WTC11 (cell line): ENCODE data around the gene FCER1A. TPM values are rescaled to one million over a fixed set of nuclear protein-coding genes. Genes with fewer than 3 reads are reported as not detected.

ENCODE experiments used
- ATAC-seq: fragments of 200-7000 bp; cut with Tn5 transposase; 2 replicates; pipeline ENCODE4 v1.10.0; 2021; ENCODE audit warnings: mild to moderate bottlenecking, moderate library complexity
- CTCF ChIA-PET: fragments of 300-600 bp; sonication (Branson Sonifier 250); formaldehyde crosslinking; loops from one replicate; lab custom pipeline; 2021; ENCODE audit warnings: antibody characterized with exemption; lab: Charles Lee
- POLR2A ChIA-PET: fragments of 350-600 bp; sonication (Branson Sonifier 250); formaldehyde crosslinking; loops from one replicate; lab custom pipeline; 2021; ENCODE audit warnings: antibody characterized with exemption; lab: Charles Lee
- DNase-seq: peaks from one replicate; pipeline ENCODE4 v3.0.0; 2021; ENCODE audit warnings: low spot score
- H3K27ac Mint-ChIP-seq: 2 replicates; pipeline ENCODE4 v1.8.0; 2021; ENCODE audit warnings: mixed read lengths
- H3K27me3 Mint-ChIP-seq: 2 replicates; pipeline ENCODE4 v1.8.0; 2021; ENCODE audit warnings: low read depth, mild to moderate bottlenecking, moderate library complexity, mixed read lengths
- H3K36me3 Mint-ChIP-seq: 2 replicates; pipeline ENCODE4 v1.8.0; 2021; ENCODE audit warnings: mixed read lengths
- H3K4me1 Mint-ChIP-seq: 2 replicates; pipeline ENCODE4 v1.8.0; 2022; ENCODE audit warnings: mixed read lengths
- H3K4me3 Mint-ChIP-seq: 2 replicates; pipeline ENCODE4 v1.8.0; 2021; ENCODE audit warnings: mild to moderate bottlenecking, moderate library complexity, mixed read lengths
- H3K9me3 Mint-ChIP-seq: 2 replicates; pipeline ENCODE4 v1.8.0; 2021; ENCODE audit warnings: mixed read lengths
- CBFB ChIP-seq: sonication (generic); formaldehyde crosslinking; IDR thresholded peaks from 2 replicates; pipeline ENCODE4 v1.8.1; 2022; ENCODE audit warnings: mild to moderate bottlenecking, low read depth, missing genetic modification reagents
- CDX4 ChIP-seq: fragments of 250-450 bp; sonication (Bioruptor Pico); IDR thresholded peaks from 2 replicates; pipeline ENCODE4 v1.9.0; 2021; ENCODE audit warnings: moderate library complexity, mild to moderate bottlenecking, inconsistent platforms, borderline replicate concordance
- E2F4 ChIP-seq: sonication (generic); formaldehyde crosslinking; IDR thresholded peaks from 2 replicates; pipeline ENCODE4 v1.8.1; 2022; ENCODE audit warnings: low read depth, mild to moderate bottlenecking, moderate library complexity, missing genetic modification reagents, borderline replicate concordance
- ELF4 ChIP-seq: sonication (generic); formaldehyde crosslinking; IDR thresholded peaks from 2 replicates; pipeline ENCODE4 v1.8.1; 2022; ENCODE audit warnings: low read depth, mild to moderate bottlenecking, moderate library complexity, missing genetic modification reagents
- ESRRA ChIP-seq: sonication (generic); formaldehyde crosslinking; IDR thresholded peaks from 2 replicates; pipeline ENCODE4 v1.8.1; 2022; ENCODE audit warnings: mild to moderate bottlenecking, missing genetic modification reagents, borderline replicate concordance
- ETV6 ChIP-seq: sonication (generic); formaldehyde crosslinking; IDR thresholded peaks from 2 replicates; pipeline ENCODE4 v1.8.1; 2022; ENCODE audit warnings: mild to moderate bottlenecking, missing genetic modification reagents
- FOXP4 ChIP-seq: sonication (generic); formaldehyde crosslinking; IDR thresholded peaks from 2 replicates; pipeline ENCODE4 v1.8.0; 2022; ENCODE audit warnings: mild to moderate bottlenecking, missing genetic modification reagents
- GRHL2 ChIP-seq: fragments of 250-450 bp; sonication (Bioruptor Pico); IDR thresholded peaks from 2 replicates; pipeline ENCODE4 v1.8.0; 2022; ENCODE audit warnings: mild to moderate bottlenecking, moderate library complexity; ENCODE audit not compliant: insufficient replicate concordance, severe bottlenecking
- HMGA2 ChIP-seq: fragments of 250-450 bp; sonication (Bioruptor Pico); IDR thresholded peaks from 2 replicates; pipeline ENCODE4 v1.4.0; 2021; ENCODE audit warnings: mild to moderate bottlenecking, moderate library complexity
- JUN ChIP-seq: sonication (generic); formaldehyde crosslinking; IDR thresholded peaks from 2 replicates; pipeline ENCODE4 v1.8.0; 2023; ENCODE audit warnings: mild to moderate bottlenecking, missing genetic modification reagents
- KAT7 ChIP-seq: sonication (generic); formaldehyde crosslinking; IDR thresholded peaks from 2 replicates; pipeline ENCODE4 v1.8.1; 2023; ENCODE audit warnings: missing genetic modification reagents, mild to moderate bottlenecking, borderline replicate concordance
- MXD4 ChIP-seq: fragments of 250-450 bp; sonication (Bioruptor Pico); IDR thresholded peaks from 2 replicates; pipeline ENCODE4 v1.8.0; 2021; ENCODE audit warnings: mild to moderate bottlenecking, moderate library complexity, borderline replicate concordance
- NFE2L1 ChIP-seq: sonication (generic); formaldehyde crosslinking; IDR thresholded peaks from 2 replicates; pipeline ENCODE4 v1.8.1; 2023; ENCODE audit warnings: missing genetic modification reagents
- NFYB ChIP-seq: sonication (generic); formaldehyde crosslinking; conservative IDR thresholded peaks from 2 replicates; pipeline ENCODE4 v1.8.0; 2022; ENCODE audit warnings: low read depth, missing genetic modification reagents
- SP1 ChIP-seq: sonication (generic); formaldehyde crosslinking; conservative IDR thresholded peaks from 2 replicates; pipeline ENCODE4 v1.8.1; 2022; ENCODE audit warnings: missing genetic modification reagents
- total RNA-seq: library from RNA; stranded (reverse); gene quantifications from 3 replicates; pipeline ENCODE4 v1.2.3, GENCODE V29; 2021
- TF ChIP-seq, protein P1 (sequence below): fragments of 200-600 bp; IDR thresholded peaks from 2 replicates; pipeline ENCODE4 v1.8.0; 2022; ENCODE audit warnings: antibody characterized with exemption
- TF ChIP-seq, protein P2 (sequence below): sonication (generic); formaldehyde crosslinking; IDR thresholded peaks from 2 replicates; pipeline ENCODE4 v1.8.0; 2022; ENCODE audit warnings: missing genetic modification reagents
- TF ChIP-seq, protein P3 (sequence below): fragments of 250-450 bp; sonication (Bioruptor Pico); IDR thresholded peaks from 2 replicates; pipeline ENCODE4 v1.9.0; 2021; ENCODE audit warnings: mild to moderate bottlenecking

Gene FCER1A
- total RNA-seq, 1 experiment from 2014 or later, result not detected

DNA sequence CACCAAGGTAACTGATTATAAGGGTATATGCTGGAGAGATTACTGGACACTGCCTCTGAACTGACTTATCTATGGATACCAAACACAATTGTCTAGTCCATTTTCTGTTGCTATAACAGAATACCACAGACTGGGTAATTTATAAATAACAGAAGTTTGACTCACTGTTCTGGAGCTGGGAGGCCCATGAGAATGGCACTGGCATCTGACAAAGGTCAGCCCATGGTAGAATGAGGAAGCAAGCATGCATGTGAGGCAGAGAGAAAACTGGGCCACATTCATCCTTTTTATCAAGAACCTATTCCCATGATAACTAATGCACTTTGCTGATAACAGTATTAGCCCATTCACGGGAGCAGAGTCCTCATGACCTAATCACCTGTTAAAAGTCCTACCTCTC, 37.4 kb downstream of the FCER1A start (continued):
- TF ChIP-seq ELF4, result no peak
- TF ChIP-seq FOXP4, result no peak
- no peak for TF ChIP-seq MXD4 (CRISPR knock-in tag)
- TF ChIP-seq CDX4, result no peak
- TF ChIP-seq, all 79 proteins: peak for 0

GRCh38 chr1:159341736-159342135, 39.6 kb downstream of the FCER1A start:
- Mint-ChIP-seq H3K4me1 (peaks cover 9% of the 10 kb centered on the region; the same call in 1 of the 2 replicates), H3K4me3 (no peak overlapping the region), H3K9me3 (no peaks in the 10 kb centered on the region), H3K27me3 (no peaks in the 10 kb centered on the region), H3K36me3 (no peaks in the 10 kb centered on the region), H3K27ac (no peak overlapping the region)
- ChIA-PET CTCF (interaction anchor here (0.6 to 1.6 kb wide), 2 partner anchors 130 to 390 kb away, joined by 3 to 7 read pairs; no protein-coding TSS in a partner anchor), POLR2A (no interaction called here)
- TF ChIP-seq ESRRA (CRISPR knock-in tag), result no peak
- TF ChIP-seq, protein P1, sequence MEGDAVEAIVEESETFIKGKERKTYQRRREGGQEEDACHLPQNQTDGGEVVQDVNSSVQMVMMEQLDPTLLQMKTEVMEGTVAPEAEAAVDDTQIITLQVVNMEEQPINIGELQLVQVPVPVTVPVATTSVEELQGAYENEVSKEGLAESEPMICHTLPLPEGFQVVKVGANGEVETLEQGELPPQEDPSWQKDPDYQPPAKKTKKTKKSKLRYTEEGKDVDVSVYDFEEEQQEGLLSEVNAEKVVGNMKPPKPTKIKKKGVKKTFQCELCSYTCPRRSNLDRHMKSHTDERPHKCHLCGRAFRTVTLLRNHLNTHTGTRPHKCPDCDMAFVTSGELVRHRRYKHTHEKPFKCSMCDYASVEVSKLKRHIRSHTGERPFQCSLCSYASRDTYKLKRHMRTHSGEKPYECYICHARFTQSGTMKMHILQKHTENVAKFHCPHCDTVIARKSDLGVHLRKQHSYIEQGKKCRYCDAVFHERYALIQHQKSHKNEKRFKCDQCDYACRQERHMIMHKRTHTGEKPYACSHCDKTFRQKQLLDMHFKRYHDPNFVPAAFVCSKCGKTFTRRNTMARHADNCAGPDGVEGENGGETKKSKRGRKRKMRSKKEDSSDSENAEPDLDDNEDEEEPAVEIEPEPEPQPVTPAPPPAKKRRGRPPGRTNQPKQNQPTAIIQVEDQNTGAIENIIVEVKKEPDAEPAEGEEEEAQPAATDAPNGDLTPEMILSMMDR, result no peak
- TF ChIP-seq, protein P2, sequence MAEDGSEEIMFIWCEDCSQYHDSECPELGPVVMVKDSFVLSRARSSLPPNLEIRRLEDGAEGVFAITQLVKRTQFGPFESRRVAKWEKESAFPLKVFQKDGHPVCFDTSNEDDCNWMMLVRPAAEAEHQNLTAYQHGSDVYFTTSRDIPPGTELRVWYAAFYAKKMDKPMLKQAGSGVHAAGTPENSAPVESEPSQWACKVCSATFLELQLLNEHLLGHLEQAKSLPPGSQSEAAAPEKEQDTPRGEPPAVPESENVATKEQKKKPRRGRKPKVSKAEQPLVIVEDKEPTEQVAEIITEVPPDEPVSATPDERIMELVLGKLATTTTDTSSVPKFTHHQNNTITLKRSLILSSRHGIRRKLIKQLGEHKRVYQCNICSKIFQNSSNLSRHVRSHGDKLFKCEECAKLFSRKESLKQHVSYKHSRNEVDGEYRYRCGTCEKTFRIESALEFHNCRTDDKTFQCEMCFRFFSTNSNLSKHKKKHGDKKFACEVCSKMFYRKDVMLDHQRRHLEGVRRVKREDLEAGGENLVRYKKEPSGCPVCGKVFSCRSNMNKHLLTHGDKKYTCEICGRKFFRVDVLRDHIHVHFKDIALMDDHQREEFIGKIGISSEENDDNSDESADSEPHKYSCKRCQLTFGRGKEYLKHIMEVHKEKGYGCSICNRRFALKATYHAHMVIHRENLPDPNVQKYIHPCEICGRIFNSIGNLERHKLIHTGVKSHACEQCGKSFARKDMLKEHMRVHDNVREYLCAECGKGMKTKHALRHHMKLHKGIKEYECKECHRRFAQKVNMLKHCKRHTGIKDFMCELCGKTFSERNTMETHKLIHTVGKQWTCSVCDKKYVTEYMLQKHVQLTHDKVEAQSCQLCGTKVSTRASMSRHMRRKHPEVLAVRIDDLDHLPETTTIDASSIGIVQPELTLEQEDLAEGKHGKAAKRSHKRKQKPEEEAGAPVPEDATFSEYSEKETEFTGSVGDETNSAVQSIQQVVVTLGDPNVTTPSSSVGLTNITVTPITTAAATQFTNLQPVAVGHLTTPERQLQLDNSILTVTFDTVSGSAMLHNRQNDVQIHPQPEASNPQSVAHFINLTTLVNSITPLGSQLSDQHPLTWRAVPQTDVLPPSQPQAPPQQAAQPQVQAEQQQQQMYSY (CRISPR knock-in tag), result no peak
- TF ChIP-seq CBFB, result no peak
- no peak for ATAC-seq
- DNase-seq, result no peak

DNA sequence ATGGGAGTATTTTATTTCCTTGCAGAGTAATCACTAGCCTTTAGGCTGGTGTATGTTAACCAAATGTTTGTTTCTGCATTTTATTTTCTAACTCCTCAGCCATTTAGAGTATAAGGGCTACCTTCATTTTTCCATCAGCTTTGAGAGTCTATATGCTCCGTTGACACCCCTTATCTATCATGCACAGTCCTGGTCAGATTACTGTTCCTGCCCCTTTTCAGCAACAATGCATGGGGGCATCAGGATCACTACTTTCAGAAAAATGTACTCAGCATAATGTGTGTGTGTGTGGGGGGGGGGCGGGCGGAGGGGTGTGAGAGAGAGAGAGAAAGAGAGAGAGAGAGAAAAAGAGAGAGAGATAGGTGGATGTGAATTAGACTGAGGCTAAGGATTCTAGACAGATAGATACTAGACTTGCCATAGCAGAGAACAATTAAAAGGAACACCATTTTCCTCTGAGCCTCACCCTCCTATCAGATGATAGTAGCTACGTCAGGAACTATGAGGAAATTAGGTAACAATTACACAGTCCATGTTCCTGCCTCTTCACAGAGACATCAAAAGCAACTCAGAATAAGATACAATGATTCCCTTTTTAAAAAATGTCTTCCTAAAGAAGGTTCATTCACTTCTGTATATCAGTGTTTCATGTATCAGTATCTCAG, 40.8 kb downstream of the FCER1A start:
- ATAC-seq (no peak), DNase-seq (no peak)
- CTCF ChIA-PET, result no interaction called here
- POLR2A ChIA-PET, result no interaction called here
- Mint-ChIP-seq H3K4me1 (peaks cover 8% of the 10 kb centered on the region; the same call in 1 of the 2 replicates), H3K9me3 (peaks cover 4% of the 10 kb centered on the region), H3K27me3 (no peaks in the 10 kb centered on the region), H3K27ac (no peak overlapping the region), H3K36me3 (no peaks in the 10 kb centered on the region), H3K4me3 (no peak overlapping the region)
- TF ChIP-seq CDX4 (no peak), SP1 (no peak), GRHL2 (no peak), NFYB (CRISPR knock-in tag) (no peak), ETV6 (no peak), HMGA2 (no peak), KAT7 (CRISPR knock-in tag) (no peak), E2F4 (CRISPR knock-in tag) (no peak), JUN (CRISPR knock-in tag) (no peak), NFE2L1 (CRISPR knock-in tag) (no peak)
- TF ChIP-seq, protein P3, sequence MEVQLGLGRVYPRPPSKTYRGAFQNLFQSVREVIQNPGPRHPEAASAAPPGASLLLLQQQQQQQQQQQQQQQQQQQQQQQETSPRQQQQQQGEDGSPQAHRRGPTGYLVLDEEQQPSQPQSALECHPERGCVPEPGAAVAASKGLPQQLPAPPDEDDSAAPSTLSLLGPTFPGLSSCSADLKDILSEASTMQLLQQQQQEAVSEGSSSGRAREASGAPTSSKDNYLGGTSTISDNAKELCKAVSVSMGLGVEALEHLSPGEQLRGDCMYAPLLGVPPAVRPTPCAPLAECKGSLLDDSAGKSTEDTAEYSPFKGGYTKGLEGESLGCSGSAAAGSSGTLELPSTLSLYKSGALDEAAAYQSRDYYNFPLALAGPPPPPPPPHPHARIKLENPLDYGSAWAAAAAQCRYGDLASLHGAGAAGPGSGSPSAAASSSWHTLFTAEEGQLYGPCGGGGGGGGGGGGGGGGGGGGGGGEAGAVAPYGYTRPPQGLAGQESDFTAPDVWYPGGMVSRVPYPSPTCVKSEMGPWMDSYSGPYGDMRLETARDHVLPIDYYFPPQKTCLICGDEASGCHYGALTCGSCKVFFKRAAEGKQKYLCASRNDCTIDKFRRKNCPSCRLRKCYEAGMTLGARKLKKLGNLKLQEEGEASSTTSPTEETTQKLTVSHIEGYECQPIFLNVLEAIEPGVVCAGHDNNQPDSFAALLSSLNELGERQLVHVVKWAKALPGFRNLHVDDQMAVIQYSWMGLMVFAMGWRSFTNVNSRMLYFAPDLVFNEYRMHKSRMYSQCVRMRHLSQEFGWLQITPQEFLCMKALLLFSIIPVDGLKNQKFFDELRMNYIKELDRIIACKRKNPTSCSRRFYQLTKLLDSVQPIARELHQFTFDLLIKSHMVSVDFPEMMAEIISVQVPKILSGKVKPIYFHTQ (CRISPR knock-in tag), result no peak
